Cardiac muscle cell (in vitro differentiated cells and primary cell): Measurements from ENCODE around the gene ABCA4. TPM values are rescaled to one million over a fixed set of nuclear protein-coding genes. Genes with fewer than 3 reads are reported as not detected.

Experiments
- DNase-seq, 2 donors: peaks; one replicate each; pipeline versions ENCODE4 v3.0.0 to v3.0.0-alpha.2; 2010 to 2017; ENCODE audit warnings: low read depth in 1 of 2, low spot score in 1 of 2
- H3K27ac ChIP-seq: fragments of 200-600 bp; sonication (generic); 2 replicates; pipeline ENCODE4 v1.5.1; 2016
- H3K27me3 ChIP-seq: fragments of 200-600 bp; sonication (generic); 2 replicates; pipeline ENCODE4 v1.6.0; 2016; ENCODE audit warnings: control low read depth
- H3K36me3 ChIP-seq: fragments of 200-600 bp; sonication (generic); 2 replicates; pipeline ENCODE4 v1.5.1; 2016; ENCODE audit warnings: control low read depth
- H3K4me1 ChIP-seq: fragments of 200-600 bp; sonication (generic); 2 replicates; pipeline ENCODE4 v1.8.1; 2017; ENCODE audit warnings: low read depth, mild to moderate bottlenecking, mixed run types
- H3K4me3 ChIP-seq: fragments of 200-600 bp; sonication (generic); 2 replicates; pipeline ENCODE4 v1.5.1; 2016; ENCODE audit warnings: mild to moderate bottlenecking
- H3K9me3 ChIP-seq: fragments of 200-600 bp; sonication (generic); 2 replicates; pipeline ENCODE4 v1.5.1; 2017; ENCODE audit warnings: low read depth, mild to moderate bottlenecking, control low read depth
- polyA plus RNA-seq: library from polyadenylated mRNA; unstranded; fragments of >200 nt; fragmentation: Nextera tagmentation; extraction: Ambion mirVana; gene quantifications from 2 replicates; pipeline ENCODE4 v1.2.1, GENCODE V29; 2016
- total RNA-seq: library from RNA; depleted of rRNA; stranded (reverse); fragments of >200 nt; gene quantifications from 2 replicates; pipeline ENCODE4 v1.2.3, GENCODE V29; 2016
- TF ChIP-seq, protein P1 (sequence below): IDR thresholded peaks from 2 replicates; pipeline ENCODE4 v1.5.1; 2012; ENCODE audit warnings: low read depth, mild to moderate bottlenecking, low read length

Gene ABCA4
- total and polyA plus RNA-seq, 2 experiments from 2014 or later = 0.15 TPM; not detected in 1

DNA sequence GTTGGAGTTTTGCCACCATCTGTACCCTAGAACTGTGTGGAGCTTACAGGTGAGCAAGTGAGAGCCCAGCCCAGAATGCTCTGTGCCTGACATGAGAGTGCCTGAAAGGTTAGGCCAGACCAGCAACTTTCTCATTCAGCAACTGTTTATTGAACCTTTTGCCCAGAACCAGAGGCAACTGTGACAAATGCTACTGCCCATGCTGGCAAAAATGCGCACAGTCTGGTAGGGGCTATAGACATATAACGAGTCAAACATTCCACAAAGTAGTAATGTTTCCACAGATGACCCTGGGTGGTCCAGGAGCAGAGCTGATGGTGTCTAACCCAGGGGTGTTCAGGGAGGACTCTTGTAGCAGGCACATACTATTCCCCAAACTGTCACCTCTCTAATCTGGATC is 155.7 kb downstream of the ABCA4 start:
- H3K36me3 ChIP-seq = no peaks in the 10 kb centered on the region
- no peak overlapping the region for H3K27ac ChIP-seq
- H3K9me3 ChIP-seq = no peaks in the 10 kb centered on the region
- no peaks in the 10 kb centered on the region for H3K27me3 ChIP-seq
- no peak overlapping the region for H3K4me3 ChIP-seq
- H3K4me1 ChIP-seq = no peaks in the 10 kb centered on the region
- TF ChIP-seq, protein P1, sequence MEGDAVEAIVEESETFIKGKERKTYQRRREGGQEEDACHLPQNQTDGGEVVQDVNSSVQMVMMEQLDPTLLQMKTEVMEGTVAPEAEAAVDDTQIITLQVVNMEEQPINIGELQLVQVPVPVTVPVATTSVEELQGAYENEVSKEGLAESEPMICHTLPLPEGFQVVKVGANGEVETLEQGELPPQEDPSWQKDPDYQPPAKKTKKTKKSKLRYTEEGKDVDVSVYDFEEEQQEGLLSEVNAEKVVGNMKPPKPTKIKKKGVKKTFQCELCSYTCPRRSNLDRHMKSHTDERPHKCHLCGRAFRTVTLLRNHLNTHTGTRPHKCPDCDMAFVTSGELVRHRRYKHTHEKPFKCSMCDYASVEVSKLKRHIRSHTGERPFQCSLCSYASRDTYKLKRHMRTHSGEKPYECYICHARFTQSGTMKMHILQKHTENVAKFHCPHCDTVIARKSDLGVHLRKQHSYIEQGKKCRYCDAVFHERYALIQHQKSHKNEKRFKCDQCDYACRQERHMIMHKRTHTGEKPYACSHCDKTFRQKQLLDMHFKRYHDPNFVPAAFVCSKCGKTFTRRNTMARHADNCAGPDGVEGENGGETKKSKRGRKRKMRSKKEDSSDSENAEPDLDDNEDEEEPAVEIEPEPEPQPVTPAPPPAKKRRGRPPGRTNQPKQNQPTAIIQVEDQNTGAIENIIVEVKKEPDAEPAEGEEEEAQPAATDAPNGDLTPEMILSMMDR = no peak
- no peak for DNase-seq

DNA sequence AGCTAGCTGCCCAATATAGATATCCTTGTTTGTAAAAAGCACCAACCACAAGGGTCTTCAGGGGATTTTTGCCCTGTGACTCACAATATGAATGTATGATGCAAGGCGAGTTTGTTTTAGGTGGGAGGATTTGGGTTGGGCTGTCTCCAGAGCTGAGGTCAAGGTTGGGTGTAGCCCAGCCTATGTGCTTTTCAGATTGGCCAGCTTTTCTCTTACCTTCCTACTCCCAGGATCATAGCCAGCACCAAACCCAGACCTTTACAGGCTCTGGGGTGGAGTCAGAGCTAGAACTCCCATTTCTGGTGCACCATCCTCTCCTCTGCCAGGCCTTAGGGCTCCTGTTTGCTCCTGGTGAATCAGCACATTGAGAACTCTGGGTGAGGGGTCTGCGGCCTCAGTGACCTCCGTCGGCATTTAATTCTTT is 156.2 kb downstream of the ABCA4 start:
- H3K27me3 ChIP-seq = no peaks in the 10 kb centered on the region
- no peaks in the 10 kb centered on the region for H3K4me1 ChIP-seq
- H3K4me3 ChIP-seq = no peak overlapping the region
- H3K36me3 ChIP-seq = no peaks in the 10 kb centered on the region
- H3K27ac ChIP-seq = no peak overlapping the region
- DNase-seq = peak in 1 of 2 donors; percentile 67
- no peaks in the 10 kb centered on the region for H3K9me3 ChIP-seq
- TF ChIP-seq, protein P1 = no peak

DNA sequence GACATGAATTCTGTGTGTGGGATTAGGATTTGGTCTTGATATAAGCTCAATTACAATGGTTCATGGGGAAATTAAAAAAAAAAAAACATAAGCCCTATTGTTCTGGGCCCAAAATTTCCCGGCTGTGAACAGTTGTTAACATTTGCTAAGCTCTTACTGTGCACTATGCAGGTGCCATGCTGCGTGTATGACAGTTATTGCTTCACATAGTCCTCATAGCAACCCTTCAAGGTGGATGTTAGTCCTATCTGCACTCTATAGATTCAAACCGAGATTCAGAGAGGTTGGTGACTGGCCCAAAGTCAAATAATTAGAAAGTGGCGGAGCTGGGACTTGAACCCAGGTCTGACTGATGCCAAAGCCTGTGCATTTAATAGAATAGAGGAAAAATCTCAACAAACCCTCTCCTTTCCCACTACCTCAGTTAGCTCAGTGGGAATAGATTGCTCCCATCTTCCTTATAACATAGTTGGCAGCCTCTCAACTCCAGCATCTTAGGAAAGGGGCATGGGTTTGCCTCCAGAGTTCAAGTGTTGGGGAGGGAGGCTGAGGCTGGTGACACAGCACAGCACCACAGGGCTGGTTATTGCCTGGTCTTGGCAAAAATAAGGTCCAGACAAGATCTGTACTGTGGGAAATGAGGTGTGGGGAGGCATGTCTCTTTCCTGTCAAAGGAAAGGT is 156.7 kb downstream of the ABCA4 start:
- no peaks in the 10 kb centered on the region for H3K27me3 ChIP-seq
- TF ChIP-seq, protein P1 = no peak
- H3K27ac ChIP-seq = no peak overlapping the region
- no peaks in the 10 kb centered on the region for H3K9me3 ChIP-seq
- no peaks in the 10 kb centered on the region for H3K4me1 ChIP-seq
- no peaks in the 10 kb centered on the region for H3K36me3 ChIP-seq
- DNase-seq = no peak
- no peak overlapping the region for H3K4me3 ChIP-seq

DNA sequence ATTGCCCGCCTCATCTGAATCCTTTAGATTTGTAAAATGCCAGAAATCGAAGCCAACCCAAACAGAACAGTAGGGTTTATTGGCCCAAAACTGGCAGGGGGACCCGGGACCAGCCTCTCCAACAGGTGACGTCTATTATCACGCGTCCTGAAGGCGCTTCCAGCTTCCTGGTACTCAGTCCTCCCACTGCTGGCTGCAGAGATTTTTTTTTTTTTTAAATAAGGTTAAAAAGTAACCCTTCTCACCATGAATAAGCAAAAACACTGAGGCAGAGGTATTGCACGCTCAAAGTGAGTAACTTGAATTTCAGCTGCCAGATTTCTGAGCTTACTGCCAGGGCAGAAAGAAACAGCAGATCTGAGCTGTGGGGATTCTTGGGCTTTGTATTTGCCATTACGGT is 157.4 kb downstream of the ABCA4 start:
- Histone ChIP-seq H3K27ac (no peak overlapping the region), H3K9me3 (no peaks in the 10 kb centered on the region), H3K4me1 (no peaks in the 10 kb centered on the region), H3K27me3 (no peaks in the 10 kb centered on the region), H3K36me3 (no peaks in the 10 kb centered on the region), H3K4me3 (no peak overlapping the region)
- DNase-seq = peak in 1 of 2 donors; percentile 7
- TF ChIP-seq, protein P1 = no peak

DNA sequence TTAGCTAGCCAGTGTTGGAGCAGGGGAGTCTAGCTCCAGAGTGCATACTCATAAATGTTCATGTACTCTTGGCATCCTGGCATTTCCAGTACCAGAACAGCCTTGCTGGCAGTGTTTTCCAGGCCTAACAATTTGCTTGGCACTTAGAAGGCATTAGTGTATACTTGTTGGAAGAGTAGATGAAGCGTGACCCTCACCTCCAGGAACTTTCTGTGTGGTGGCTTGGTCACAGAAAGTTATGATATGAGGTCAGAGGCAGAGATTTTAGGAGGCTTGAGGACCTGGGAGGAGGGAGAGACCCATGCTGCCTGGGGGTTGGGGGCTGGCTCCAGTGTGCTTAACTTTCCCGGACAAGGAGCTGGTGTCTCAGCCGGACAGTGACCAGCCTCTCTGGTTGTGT is 159.0 kb downstream of the ABCA4 start:
- Histone ChIP-seq H3K4me1 (no peaks in the 10 kb centered on the region), H3K36me3 (no peaks in the 10 kb centered on the region), H3K27ac (no peak overlapping the region), H3K27me3 (no peaks in the 10 kb centered on the region), H3K9me3 (no peaks in the 10 kb centered on the region), H3K4me3 (no peak overlapping the region)
- DNase-seq = no peak
- TF ChIP-seq, protein P1 = no peak

DNA sequence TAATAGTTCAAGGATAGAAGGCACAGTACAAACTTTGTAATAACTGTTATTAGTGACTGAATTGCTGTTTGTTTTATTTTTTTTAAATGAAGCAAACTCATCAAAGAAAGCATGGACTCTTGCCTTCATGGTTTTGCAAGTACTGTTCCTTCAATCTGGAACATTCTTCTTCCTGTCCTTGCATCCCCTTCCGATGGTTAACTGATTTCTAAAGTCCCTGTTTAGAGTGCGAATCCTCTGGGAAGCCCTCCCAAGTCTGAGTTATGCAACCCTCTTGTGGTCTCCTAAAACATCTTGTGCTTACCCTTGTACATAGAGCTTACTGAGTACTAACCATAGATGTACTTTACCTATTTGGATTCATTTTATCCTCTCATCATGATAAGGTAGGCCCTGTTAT is 159.5 kb downstream of the ABCA4 start:
- no peaks in the 10 kb centered on the region for H3K4me1 ChIP-seq
- DNase-seq = no peak
- no peak overlapping the region for H3K27ac ChIP-seq
- H3K9me3 ChIP-seq = no peaks in the 10 kb centered on the region
- no peak overlapping the region for H3K4me3 ChIP-seq
- no peaks in the 10 kb centered on the region for H3K36me3 ChIP-seq
- TF ChIP-seq, protein P1 = no peak
- H3K27me3 ChIP-seq = no peaks in the 10 kb centered on the region
